ENCODE results near the gene ANO3.
"Not testable (repeated sequence)": the region's sequence is repeated elsewhere in the genome, so short reads cannot be mapped to it uniquely, and the experiment has no call there.

Gene ANO3

GRCh38 chr11:26618441-26618840, 286.5 kb downstream of the ANO3 start:
- no peak for DNase-seq (ENCODE audit: low read depth in 3 of 3, low spot score in 1 of 3)

- no peak for DNase-seq (ENCODE audit: low read depth in 3 of 3, low spot score in 1 of 3)
Measured at GRCh38 chr11:26620282-26621045, 288.5 kb downstream of the ANO3 start.

GRCh38 chr11:26621132-26621531, 289.2 kb downstream of the ANO3 start:
- no peak for DNase-seq (ENCODE audit: low read depth in 3 of 3, low spot score in 1 of 3)

GRCh38 chr11:26622181-26622580, 290.3 kb downstream of the ANO3 start:
- no peak for DNase-seq (ENCODE audit: low read depth in 3 of 3, low spot score in 1 of 3)

GRCh38 chr11:26623076-26623659, 291.2 kb downstream of the ANO3 start:
- DNase-seq (ENCODE audit: low read depth in 3 of 3, low spot score in 1 of 3) = no peak

GRCh38 chr11:26626346-26626745, 294.4 kb downstream of the ANO3 start:
- no peak for DNase-seq (ENCODE audit: low read depth in 3 of 3, low spot score in 1 of 3)

GRCh38 chr11:26632691-26633159, 300.8 kb downstream of the ANO3 start:
- no peak for DNase-seq (ENCODE audit: low read depth in 3 of 3, low spot score in 1 of 3)

GRCh38 chr11:26643314-26643713, 311.4 kb downstream of the ANO3 start:
- not testable (repeated sequence) for DNase-seq (ENCODE audit: low read depth in 3 of 3, low spot score in 1 of 3)

- no peak for DNase-seq (ENCODE audit: low read depth in 3 of 3, low spot score in 1 of 3)
Measured at GRCh38 chr11:26649884-26650283, 318.0 kb downstream of the ANO3 start.

- no peak for DNase-seq (ENCODE audit: low read depth in 3 of 3, low spot score in 1 of 3)
Measured at GRCh38 chr11:26651916-26652315, 320.0 kb downstream of the ANO3 start.

- no peak for DNase-seq (ENCODE audit: low read depth in 3 of 3, low spot score in 1 of 3)
Measured at GRCh38 chr11:26655287-26655686, 323.4 kb downstream of the ANO3 start.

- no peak for DNase-seq (ENCODE audit: low read depth in 3 of 3, low spot score in 1 of 3)
Measured at GRCh38 chr11:26662916-26663315, 331.0 kb downstream of the ANO3 start.

- DNase-seq (ENCODE audit: low read depth in 3 of 3, low spot score in 1 of 3) = no peak
Measured at GRCh38 chr11:26665036-26665435, 333.1 kb downstream of the ANO3 start.

- no peak for DNase-seq (ENCODE audit: low read depth in 3 of 3, low spot score in 1 of 3)
Measured at GRCh38 chr11:26665946-26666345, 334.0 kb downstream of the ANO3 start.

GRCh38 chr11:26675233-26675928, 343.5 kb downstream of the ANO3 start:
- DNase-seq (ENCODE audit: low read depth in 3 of 3, low spot score in 1 of 3) = no peak

- no peak for DNase-seq (ENCODE audit: low read depth in 3 of 3, low spot score in 1 of 3)
Measured at GRCh38 chr11:26676641-26677040, 344.7 kb downstream of the ANO3 start.

GRCh38 chr11:26677566-26677965, 345.6 kb downstream of the ANO3 start:
- DNase-seq (ENCODE audit: low read depth in 3 of 3, low spot score in 1 of 3) = no peak

- no peak for DNase-seq (ENCODE audit: low read depth in 3 of 3, low spot score in 1 of 3)
Measured at GRCh38 chr11:26687351-26687750, 355.4 kb downstream of the ANO3 start.

GRCh38 chr11:26688701-26689100, 356.8 kb downstream of the ANO3 start:
- no peak for DNase-seq (ENCODE audit: low read depth in 3 of 3, low spot score in 1 of 3)

- DNase-seq (ENCODE audit: low read depth in 3 of 3, low spot score in 1 of 3) = no peak
Measured at GRCh38 chr11:26696330-26696729, 364.4 kb downstream of the ANO3 start.

GRCh38 chr11:26698224-26698623, 366.3 kb downstream of the ANO3 start:
- DNase-seq (ENCODE audit: low read depth in 3 of 3, low spot score in 1 of 3) = no peak

GRCh38 chr11:26700574-26701235, 368.8 kb downstream of the ANO3 start:
- no peak for DNase-seq (ENCODE audit: low read depth in 3 of 3, low spot score in 1 of 3)

All from stimulated activated CD4-positive, alpha-beta T cell treated with anti-CD3 and anti-CD28 coated beads, TNF-alpha, amount 100 ng/mL, for 1 hour (primary cell).